IMR-90 (cell line): ENCODE data around the gene SLC4A1. TPM values are rescaled to one million over a fixed set of nuclear protein-coding genes. Genes with fewer than 3 reads are reported as not detected.

Source experiments
- ATAC-seq: fragments of 200-7000 bp; cut with Tn5 transposase; 2 replicates; pipeline ENCODE4 v1.9.1; 2020; ENCODE audit warnings: low read depth, mild to moderate bottlenecking, moderate library complexity
- BruUV-seq: library from RNA; stranded (reverse); fragments of 400-500 nt; replicated peaks from 2 replicates; lab custom pipeline; 2021; lab: Mats Ljungman, UMichigan
- CTCF ChIA-PET: fragments of 300-600 bp; formaldehyde crosslinking; extraction: SDS; loops from one replicate; lab custom pipeline; 2021; ENCODE audit warnings: antibody characterized with exemption; lab: Yijun Ruan, JAX
- POLR2A ChIA-PET: fragments of 300-600 bp; sonication (Branson Sonifier 250); formaldehyde crosslinking; loops from one replicate; lab custom pipeline; 2022; ENCODE audit warnings: antibody characterized with exemption; ENCODE audit not compliant: unreplicated experiment; lab: Charles Lee
- DNase-seq: peaks from one replicate; pipeline ENCODE4 v3.0.0; 2013
- H2AFZ ChIP-seq: replicated peaks from 2 replicates; pipeline ENCODE3; 2013; ENCODE audit warnings: low read length, mild to moderate bottlenecking; ENCODE audit not compliant: poor library complexity
- H2AK5ac ChIP-seq: 2 replicates; pipeline ENCODE4 v1.6.1; 2013; ENCODE audit warnings: low read depth, low read length, inconsistent platforms
- H2AK9ac ChIP-seq: replicated peaks from 2 replicates; pipeline ENCODE3; 2013; ENCODE audit warnings: mild to moderate bottlenecking, low read depth, low read length, moderate library complexity; ENCODE audit not compliant: poor library complexity
- H2BK120ac ChIP-seq: 2 replicates; pipeline ENCODE4 v1.6.1; 2013; ENCODE audit warnings: low read depth, low read length, inconsistent platforms
- H2BK15ac ChIP-seq: 3 replicates; pipeline ENCODE4 v1.6.1; 2013; ENCODE audit warnings: low read depth, low read length, inconsistent platforms
- H2BK20ac ChIP-seq: 2 replicates; pipeline ENCODE4 v1.6.1; 2013; ENCODE audit warnings: low read depth, mild to moderate bottlenecking, inconsistent platforms, low read length, moderate library complexity
- H2BK5ac ChIP-seq: 2 replicates; pipeline ENCODE4 v1.6.1; 2013; ENCODE audit warnings: mild to moderate bottlenecking, low read depth, low read length, inconsistent platforms; ENCODE audit not compliant: poor library complexity, severe bottlenecking
- H3K14ac ChIP-seq: replicated peaks from 2 replicates; pipeline ENCODE4 v1.6.1; 2013; ENCODE audit warnings: low read depth, low read length, inconsistent platforms
- H3K18ac ChIP-seq: 2 replicates; pipeline ENCODE4 v1.6.1; 2013; ENCODE audit warnings: low read depth, low read length, control low read depth
- H3K23ac ChIP-seq: 2 replicates; pipeline ENCODE4 v1.6.1; 2013; ENCODE audit warnings: low read depth, low read length, inconsistent platforms
- H3K27ac ChIP-seq: 2 replicates; pipeline ENCODE4 v1.5.1; 2013; ENCODE audit warnings: mild to moderate bottlenecking, control low read depth, low read length; ENCODE audit not compliant: insufficient read depth
- H3K27me3 ChIP-seq: 2 replicates; pipeline ENCODE4 v1.6.1; 2013; ENCODE audit warnings: low read length; ENCODE audit not compliant: control insufficient read depth, insufficient read depth
- H3K36me3 ChIP-seq: 2 replicates; pipeline ENCODE4 v1.6.1; 2013; ENCODE audit warnings: low read length, mixed read lengths; ENCODE audit not compliant: control insufficient read depth, insufficient read depth
- H3K4ac ChIP-seq: 2 replicates; pipeline ENCODE4 v1.6.1; 2013; ENCODE audit warnings: low read depth, low read length, inconsistent platforms
- H3K4me1 ChIP-seq: 2 replicates; pipeline ENCODE4 v1.6.1; 2013; ENCODE audit warnings: low read length, mixed read lengths; ENCODE audit not compliant: control insufficient read depth, insufficient read depth
- H3K4me2 ChIP-seq: 2 replicates; pipeline ENCODE4 v1.6.1; 2013; ENCODE audit warnings: low read depth, mild to moderate bottlenecking, control low read depth, low read length, moderate library complexity
- H3K4me3 ChIP-seq: 2 replicates; pipeline ENCODE4 v1.5.1; 2013; ENCODE audit warnings: low read depth, mild to moderate bottlenecking, control low read depth, low read length, moderate library complexity; ENCODE audit not compliant: insufficient read depth
- H3K56ac ChIP-seq: 2 replicates; pipeline ENCODE4 v1.6.1; 2013; ENCODE audit warnings: low read length, inconsistent platforms; ENCODE audit not compliant: insufficient read depth; ENCODE audit errors: extremely low read depth
- H3K79me1 ChIP-seq, 2 experiments: 2 replicates each; pipeline ENCODE4 v1.6.1; 2013; ENCODE audit warnings: low read length in 2 of 2, inconsistent platforms in 1 of 2, low read depth in 1 of 2
- H3K9ac ChIP-seq: 2 replicates; pipeline ENCODE4 v1.6.1; 2013; ENCODE audit warnings: low read depth, low read length, control low read depth
- H3K9me1 ChIP-seq: 2 replicates; pipeline ENCODE4 v1.6.1; 2013; ENCODE audit warnings: low read length, inconsistent platforms; ENCODE audit not compliant: insufficient read depth
- H3K9me3 ChIP-seq: 2 replicates; pipeline ENCODE4 v1.6.1; 2013; ENCODE audit warnings: low read length; ENCODE audit not compliant: control insufficient read depth, insufficient read depth
- H4K20me1 ChIP-seq: 2 replicates; pipeline ENCODE4 v1.6.1; 2013; ENCODE audit warnings: low read length, inconsistent platforms; ENCODE audit not compliant: insufficient read depth
- H4K5ac ChIP-seq: 2 replicates; pipeline ENCODE4 v1.6.1; 2013; ENCODE audit warnings: mild to moderate bottlenecking, low read depth, low read length, control low read depth
- H4K8ac ChIP-seq, 2 experiments: 2 replicates each; pipeline ENCODE4 v1.6.1; 2013; ENCODE audit warnings: low read depth in 2 of 2, low read length in 2 of 2, control low read depth in 1 of 2, inconsistent platforms in 1 of 2
- H4K91ac ChIP-seq: 2 replicates; pipeline ENCODE4 v1.6.1; 2013; ENCODE audit warnings: low read depth, low read length, inconsistent platforms; ENCODE audit not compliant: insufficient read depth
- CEBPB ChIP-seq: IDR thresholded peaks from 2 replicates; pipeline ENCODE4 v1.6.1; 2012; ENCODE audit warnings: low read depth, low read length, improper control_type of control experiment
- CTCF ChIP-seq: conservative IDR thresholded peaks from 2 replicates; pipeline ENCODE4 v1.5.1; 2012; ENCODE audit warnings: mild to moderate bottlenecking, low read depth, low read length, improper control_type of control experiment
- SMC3 ChIP-seq: fragments of 150-350 bp; IDR thresholded peaks from 2 replicates; pipeline ENCODE4 v1.6.1; 2016; ENCODE audit warnings: low read depth, mild to moderate bottlenecking, antibody characterized with exemption, low read length, moderate library complexity
- WGBS, 2 experiments: methylation state at CpG; one replicate each; pipeline versions ENCODE4 v1.1.5 to v1.1.7; 2013; ENCODE audit warnings: missing lambda C conversion rate in 2 of 2; ENCODE audit not compliant: insufficient read length in 1 of 2; ENCODE audit errors: extremely low coverage in 2 of 2; 5-methylcytosine and 5-hydroxymethylcytosine counted together
- dilution Hi-C: fragments of 300-500 bp; cut with HindIII; formaldehyde crosslinking; loops from one replicate; pipeline ENCODE4 v1.14.3; 2018; ENCODE audit warnings: low sequenced_read_pairs; ENCODE audit not compliant: unreplicated experiment
- in situ Hi-C: fragments of 300-500 bp; cut with MboI; formaldehyde crosslinking; loops from 3 replicates; pipeline ENCODE4 v1.14.3; 2019; ENCODE audit warnings: low sequenced_read_pairs, inconsistent platforms, mixed read lengths
- intact Hi-C: fragments of 100-400 bp; cut with micrococcal nuclease; formaldehyde crosslinking; loops from 2 replicates; pipeline ENCODE4 v1.10.0; 2022
- polyA plus RNA-seq, 3 experiments: library from polyadenylated mRNA; depleted of rRNA; stranded (reverse); fragments of >200 nt; gene quantifications; 2 replicates each; pipeline ENCODE4 v1.2.3, GENCODE V29; 2012; ENCODE audit warnings: low replicate concordance in 1 of 3
- total RNA-seq: library from RNA; depleted of rRNA; stranded (reverse); fragments of >200 nt; gene quantifications from 2 replicates; pipeline ENCODE4 v1.2.3, GENCODE V29; 2012

The SLC4A1 gene
- total and polyA plus RNA-seq, 2 of the 4 experiments (the other 2 are of a cell fraction) = not detected

- 83% methylated on average over 9 of the region's 17 CpGs; no CpG with 5 or more reads in 1 of the 2 experiments for WGBS, 2 experiments
- Histone ChIP-seq H3K23ac (no peak overlapping the region), H3K27ac (no peak overlapping the region), H3K4me1 (no peaks in the 10 kb centered on the region), H2AK9ac (no peak overlapping the region), H4K5ac (no peak overlapping the region), H3K79me1 (no peaks in the 10 kb centered on the region), H4K20me1 (no peaks in the 10 kb centered on the region), H4K8ac (no peak overlapping the region), H2AK5ac (no peak overlapping the region), H3K14ac (no peak overlapping the region), H3K4me3 (no peak overlapping the region), H4K91ac (no peak overlapping the region), H3K18ac (no peak overlapping the region), H2BK120ac (no peak overlapping the region), H3K9me1 (no peaks in the 10 kb centered on the region), H3K9ac (no peak overlapping the region), H2AFZ (no peak overlapping the region), H3K4me2 (no peak overlapping the region), H3K4ac (no peak overlapping the region), H2BK15ac (no peak overlapping the region), H3K36me3 (no peaks in the 10 kb centered on the region), H2BK5ac (no peak overlapping the region), H3K56ac (no peak overlapping the region), H2BK20ac (no peak overlapping the region), H3K9me3 (no peaks in the 10 kb centered on the region), H3K27me3 (peaks cover 50% of the 10 kb centered on the region)
- DNase-seq (no peak), ATAC-seq (no peak)
- ChIA-PET CTCF (no interaction called here), POLR2A (no interaction called here)
- TF ChIP-seq CEBPB (no peak), CTCF (no peak), SMC3 (no peak)
- no TSS peak for BruUV-seq
- intact Hi-C loops = no loop called here
- dilution Hi-C loops = no loop called here
- in situ Hi-C loops = no loop called here
Observed at GRCh38 chr17:44251062-44251461, 16.9 kb downstream of the SLC4A1 start.
